TTC549 (cell line): ENCODE results near the gene PASK.

Experiments used
- FAIRE-seq: peaks from 2 replicates; lab custom pipeline; 2012; peaks lifted over from hg19 to GRCh38; lab: Jason Lieb, UNC

The PASK gene

DNA sequence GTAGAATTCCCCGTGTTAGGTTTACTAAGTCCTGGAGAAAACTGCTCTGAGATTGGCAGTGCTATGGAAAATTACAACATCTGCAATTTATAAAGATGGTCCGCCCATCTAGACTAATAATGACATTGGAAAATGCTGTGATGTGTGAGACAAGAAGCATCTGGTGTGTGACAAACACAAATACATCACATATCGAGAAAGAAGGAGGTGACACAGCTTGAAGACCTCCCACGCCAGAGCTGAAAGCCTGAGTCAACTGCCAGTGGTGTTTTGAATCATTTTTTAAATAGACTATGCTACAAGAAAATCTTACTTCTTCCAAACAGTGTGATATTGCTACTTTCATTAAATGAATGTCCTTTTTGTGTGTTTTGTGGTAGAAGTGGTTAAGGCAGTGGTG is 30.6 kb upstream of the PASK start:
- FAIRE-seq: no peak

GRCh38 chr2:241178961-241179360 is 29.7 kb upstream of the PASK start:
- no peak for FAIRE-seq

GRCh38 chr2:241177526-241178334 is 28.5 kb upstream of the PASK start:
- no peak for FAIRE-seq

DNA sequence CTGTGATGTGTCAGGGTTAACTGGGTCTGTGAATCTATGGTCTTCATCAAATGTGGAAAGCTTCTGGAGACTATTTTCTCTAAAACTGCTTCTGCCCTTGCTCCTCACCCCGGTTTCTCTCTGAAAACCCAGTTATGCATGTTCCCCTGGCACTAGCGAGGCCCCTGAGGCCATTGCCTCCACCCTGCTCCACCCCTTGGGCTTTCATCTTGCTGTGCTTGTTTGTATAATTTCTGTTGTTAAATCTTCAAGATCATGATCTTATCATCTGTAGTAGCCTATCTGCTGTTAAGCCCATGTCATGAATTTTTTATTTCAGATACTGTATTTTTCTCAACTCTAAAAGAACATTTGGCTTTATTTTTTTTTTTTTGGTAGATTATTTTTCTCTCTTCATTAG is 24.3 kb upstream of the PASK start:
- no peak for FAIRE-seq

GRCh38 chr2:241168366-241168765 is 19.1 kb upstream of the PASK start:
- no peak for FAIRE-seq

DNA sequence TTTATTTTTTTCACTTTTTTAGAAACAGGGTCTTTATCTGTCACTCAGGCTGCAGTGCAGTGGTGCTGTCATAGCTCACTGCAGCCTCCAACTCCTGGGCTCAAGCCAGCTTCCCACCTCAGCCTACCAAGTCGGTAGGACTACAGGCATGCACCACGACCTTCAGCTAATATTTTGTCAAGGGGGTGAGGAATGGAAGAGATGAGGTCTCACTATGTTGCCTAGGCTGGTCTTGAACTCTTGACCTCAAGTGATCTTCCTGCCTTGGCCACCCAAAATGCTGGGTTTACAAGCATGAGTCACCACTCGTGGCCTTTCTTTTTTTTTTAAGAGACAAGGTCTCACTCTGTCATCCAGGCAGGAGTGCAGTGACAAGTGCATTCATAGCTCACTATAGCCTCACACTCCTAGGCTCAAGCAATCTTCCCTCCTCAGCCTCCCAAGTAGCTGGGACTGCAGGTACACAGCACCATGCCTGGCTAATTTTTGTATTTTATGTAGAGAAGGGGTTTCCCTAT is 14.4 kb upstream of the PASK start:
- no peak for FAIRE-seq

DNA sequence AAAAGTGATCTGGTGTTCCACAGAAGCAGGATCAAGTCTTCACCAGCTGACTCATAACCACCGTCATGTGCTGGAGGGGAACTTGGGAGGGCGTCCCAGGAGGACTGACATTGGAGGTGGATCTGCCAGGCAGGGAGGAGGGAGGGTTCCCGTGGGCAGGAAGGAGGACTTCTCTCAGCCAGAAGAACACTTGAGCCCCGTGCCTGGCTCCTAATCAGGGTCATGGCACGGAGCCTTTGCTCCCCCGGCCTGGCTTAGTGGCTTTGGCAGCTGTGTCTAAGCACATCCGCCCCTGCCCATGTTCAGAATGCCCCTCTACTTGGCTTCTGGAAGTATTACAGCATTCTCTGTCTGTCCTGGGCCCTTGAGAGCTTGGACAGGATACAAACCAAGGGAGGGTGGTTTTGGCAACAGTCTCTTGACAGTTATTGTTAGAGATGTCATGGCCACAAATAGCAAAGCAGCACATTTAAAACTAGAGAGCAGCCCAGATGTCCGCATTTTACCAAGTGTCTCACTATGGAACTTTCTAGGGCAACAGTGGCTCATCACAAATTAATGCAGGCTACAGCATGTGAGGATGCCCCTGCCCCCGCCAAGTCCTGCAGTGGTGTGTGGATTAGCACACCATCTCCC is 12.5 kb upstream of the PASK start:
- no peak for FAIRE-seq

DNA sequence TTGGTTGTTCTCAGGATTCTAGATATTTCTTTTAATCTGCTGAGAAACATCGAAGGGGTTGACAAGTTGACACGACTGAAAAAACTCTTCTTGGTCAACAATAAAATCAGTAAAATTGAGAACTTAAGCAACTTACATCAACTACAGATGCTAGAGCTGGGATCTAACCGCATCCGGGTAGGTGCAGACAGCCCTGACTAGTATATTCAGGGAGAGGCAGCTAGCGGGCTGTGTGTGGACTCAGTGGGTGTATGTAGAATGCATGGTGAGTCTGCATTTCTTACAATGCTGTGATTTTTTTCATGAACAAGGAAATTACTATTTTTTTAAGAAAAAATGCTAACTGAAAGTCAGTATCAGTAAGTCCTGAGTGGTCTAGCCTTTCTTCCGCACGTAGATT is 11.0 kb upstream of the PASK start:
- FAIRE-seq: no peak

DNA sequence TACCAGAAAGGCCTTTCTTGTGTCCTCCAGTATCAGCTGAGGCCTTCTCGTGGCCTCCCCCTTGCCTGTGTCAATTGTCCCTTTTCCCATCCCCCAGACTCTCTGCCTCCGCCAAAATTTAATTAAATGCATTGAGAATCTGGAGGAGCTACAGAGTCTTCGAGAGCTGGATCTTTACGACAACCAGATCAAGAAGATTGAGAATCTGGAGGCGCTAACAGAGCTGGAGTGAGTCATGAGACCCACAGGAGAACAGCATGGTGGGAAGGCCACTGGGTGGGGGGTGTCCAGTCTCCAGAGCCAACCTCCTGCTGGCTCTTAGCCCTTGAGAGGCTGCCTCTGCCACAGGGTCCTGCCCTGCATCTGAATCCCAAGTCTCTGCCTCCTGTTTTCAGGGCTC is 9.8 kb upstream of the PASK start:
- FAIRE-seq: no peak

- FAIRE-seq: no peak
Observed at GRCh38 chr2:241158546-241158900, 9.3 kb upstream of the PASK start.

DNA sequence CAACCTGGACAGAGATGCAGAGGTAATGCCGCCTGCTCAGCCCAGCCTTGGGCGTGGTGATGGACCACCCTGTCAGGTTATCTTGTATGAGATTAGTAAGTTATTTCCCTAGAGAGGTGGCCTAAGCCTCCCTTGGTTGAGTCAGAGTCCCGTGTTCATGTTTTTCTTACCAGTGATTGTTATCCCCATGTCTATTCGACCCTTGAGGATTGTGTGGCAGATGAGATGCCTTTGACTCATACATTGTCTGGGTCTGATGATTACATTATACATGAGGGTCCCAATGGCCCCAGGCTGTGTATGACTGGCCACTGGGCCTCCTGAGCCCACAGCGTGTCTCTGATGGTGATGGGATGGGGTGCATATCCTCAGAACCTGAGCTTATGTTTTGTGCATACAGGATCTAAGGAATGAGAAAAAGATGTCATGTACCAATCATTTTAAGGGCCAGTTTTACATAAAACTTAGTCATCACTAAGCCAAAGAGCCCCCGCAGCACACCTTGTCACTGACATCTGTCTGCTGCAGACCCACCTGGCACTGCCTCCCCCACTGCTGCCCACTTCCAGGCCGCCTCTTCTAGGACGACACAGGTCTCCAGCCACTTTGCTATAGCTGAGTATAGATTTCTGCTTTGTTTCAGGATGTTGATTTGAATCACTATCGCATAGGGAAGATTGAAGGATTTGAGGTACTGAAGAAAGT is 8.7 kb upstream of the PASK start:
- FAIRE-seq: no peak

- FAIRE-seq: no peak
Observed at GRCh38 chr2:241156971-241157441, 7.7 kb upstream of the PASK start.

DNA sequence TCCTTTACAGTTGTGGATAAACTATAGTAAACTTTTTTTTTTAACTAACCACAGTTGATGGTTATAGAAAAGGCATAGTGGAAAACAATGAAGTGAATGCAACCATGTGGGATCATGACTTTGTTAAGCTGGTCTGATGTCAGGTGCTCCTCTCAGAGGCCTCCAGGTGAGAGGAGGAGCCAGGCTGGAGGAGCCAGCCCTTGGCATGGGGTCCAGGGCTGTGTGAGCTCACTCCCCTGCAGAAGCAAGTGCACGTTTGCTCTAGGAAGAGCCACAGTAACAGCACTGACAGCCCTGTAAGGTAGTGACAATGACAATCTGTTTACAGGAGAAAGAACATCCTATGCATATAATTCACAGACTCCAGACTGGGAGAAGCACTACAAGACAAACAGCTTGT is 6.7 kb upstream of the PASK start:
- no peak for FAIRE-seq

- FAIRE-seq: no peak
Observed at GRCh38 chr2:241154915-241155314, 5.6 kb upstream of the PASK start.

- FAIRE-seq: no peak
Observed at GRCh38 chr2:241153616-241154015, 4.3 kb upstream of the PASK start.

GRCh38 chr2:241151934-241152660 is 2.8 kb upstream of the PASK start:
- no peak for FAIRE-seq

DNA sequence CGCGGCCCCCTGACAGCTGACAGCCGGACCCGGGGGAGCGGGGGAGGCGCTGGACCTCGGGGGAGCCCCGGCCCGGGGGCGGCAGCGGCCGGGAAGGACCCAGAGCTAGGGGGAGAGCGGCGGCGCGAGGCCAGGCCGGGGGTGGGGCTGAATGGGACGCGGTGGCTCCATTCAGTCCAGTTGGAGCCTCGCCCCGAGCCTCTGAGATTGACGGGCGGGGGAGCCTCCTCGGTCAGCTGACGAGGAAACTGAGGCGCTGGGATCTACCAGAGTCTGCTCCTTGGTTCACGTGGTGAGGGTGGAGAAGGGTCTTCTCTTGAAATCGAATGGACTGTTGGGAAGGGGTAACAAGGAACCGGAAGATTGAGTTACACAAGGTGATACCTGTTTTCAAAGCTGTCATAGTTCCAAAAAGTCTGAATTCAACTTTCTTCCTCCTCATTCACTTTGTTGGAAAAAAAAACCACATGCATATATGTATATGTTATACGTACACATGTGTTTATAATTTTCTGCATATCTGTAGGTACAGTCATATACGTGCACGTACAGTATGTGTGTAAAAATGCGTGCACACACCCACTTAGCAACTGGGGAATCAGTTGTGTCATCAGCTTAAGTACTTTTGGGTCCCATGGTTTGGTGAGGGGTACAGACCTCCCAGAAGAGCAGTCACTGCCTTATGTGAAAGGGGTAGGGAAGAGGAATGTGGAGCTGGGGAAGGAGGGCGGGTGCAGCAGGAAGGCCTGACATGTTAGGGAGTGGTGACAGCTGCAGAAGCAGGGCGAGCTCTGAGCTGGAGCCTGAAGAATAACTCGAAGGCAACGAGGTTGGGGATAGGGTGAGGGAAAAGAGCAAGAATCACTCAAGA is 1.6 kb upstream of the PASK start:
- FAIRE-seq: no peak

GRCh38 chr2:241149925-241150659 is 820 bp upstream of the PASK start, which contains the start of gene PPP1R7:
TSS of gene PPP1R7 (plus strand) at chr2:241150467. CDS start at chr2:241150496, 29 bp downstream.
- FAIRE-seq: peak; percentile 68

DNA sequence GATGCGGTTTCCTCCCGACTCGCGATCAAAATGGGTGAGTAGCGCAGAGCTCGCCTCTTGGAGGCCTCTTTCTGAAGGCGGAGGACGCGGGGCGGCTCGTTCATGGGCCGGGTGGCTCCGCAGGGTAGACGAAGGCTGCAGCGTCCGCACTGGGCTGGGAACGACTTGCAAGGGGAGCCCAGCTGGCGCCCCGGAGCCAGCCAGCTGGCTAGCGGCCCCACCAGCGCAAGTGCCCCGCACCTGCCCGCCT is 328 bp upstream of the PASK start:
- no peak for FAIRE-seq

- no peak for FAIRE-seq
Observed at GRCh38 chr2:241148239-241148638, 1.0 kb downstream of the PASK start.

- FAIRE-seq: no peak
Observed at GRCh38 chr2:241147336-241147735, 1.9 kb downstream of the PASK start.
